Measurements from ENCODE around the gene FIBCD1.

Gene FIBCD1

DNA sequence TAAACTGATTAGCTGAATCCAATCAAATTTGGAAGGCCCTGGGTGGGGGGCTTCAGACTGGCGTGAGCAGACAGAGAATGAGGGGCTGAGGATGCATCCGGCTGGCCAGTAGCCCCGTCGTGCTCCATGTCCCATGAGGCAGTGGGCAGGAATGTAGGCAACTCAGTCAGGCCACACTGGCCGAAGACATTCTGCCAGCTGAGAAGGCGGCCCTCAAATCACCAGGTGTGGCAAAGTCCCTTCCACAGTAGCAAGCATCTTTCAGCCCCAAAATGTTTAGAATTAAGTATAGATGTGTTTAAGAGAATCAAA lies 44.3 kb upstream of the FIBCD1 start:
- DNase-seq (ENCODE audit: low read depth in 1 of 2, low spot score in 1 of 2): no peak
- no peak overlapping the region for H3K27ac ChIP-seq (replicated peaks)
- H3K4me3 ChIP-seq (replicated peaks; ENCODE audit: insufficient read depth, low read length): no peak overlapping the region
- TF ChIP-seq POLR2AphosphoS5 (IDR thresholded peaks at IDR 0.05; ENCODE audit: low read depth) (no peak), GABPA (IDR thresholded peaks at IDR 0.05; ENCODE audit: low read depth) (no peak), SPI1 (IDR thresholded peaks at IDR 0.05; ENCODE audit: borderline replicate concordance, low read depth) (no peak), REST (IDR thresholded peaks at IDR 0.05; ENCODE audit: insufficient replicate concordance, low read depth) (no peak), CTCF (IDR thresholded peaks at IDR 0.05; ENCODE audit: insufficient read depth, low read length) (no peak)
- no peaks in the 10 kb centered on the region for H3K27me3 ChIP-seq (ENCODE audit: insufficient read depth, poor library complexity, severe bottlenecking)

DNA sequence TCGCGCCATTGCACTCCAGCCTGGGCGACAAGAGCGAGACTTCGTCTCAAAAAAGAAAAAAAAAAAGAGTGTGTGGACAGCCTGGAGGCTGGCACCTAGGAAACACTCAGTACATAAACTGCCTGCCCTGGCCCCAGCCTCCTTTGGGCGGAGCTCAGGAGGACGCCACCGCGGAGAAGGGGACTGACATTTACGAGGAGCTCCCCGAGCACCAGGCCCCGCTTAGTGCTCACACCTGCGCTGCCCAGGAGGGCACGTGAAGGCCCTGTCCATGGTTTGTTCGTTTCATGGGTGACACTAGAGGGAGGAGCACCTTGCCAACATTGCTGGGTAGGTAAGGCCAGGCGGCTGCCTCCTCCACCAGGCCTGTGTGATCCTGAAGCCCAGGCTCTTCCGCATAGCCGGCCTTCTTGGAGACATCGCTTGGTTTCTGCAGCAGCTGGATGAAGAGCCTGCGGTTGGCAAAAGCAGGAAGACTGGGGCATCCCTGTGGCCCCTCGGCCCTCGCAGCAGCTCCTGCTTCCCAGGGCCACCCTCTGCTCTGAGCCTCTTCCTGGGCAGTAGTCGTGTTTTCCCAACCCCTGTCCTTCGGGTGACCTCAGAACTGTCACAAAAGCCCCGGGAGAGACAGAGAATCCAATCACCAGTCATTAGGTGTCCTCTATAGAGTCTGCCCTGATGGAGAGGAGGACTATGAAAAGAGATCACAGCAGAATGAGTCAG lies 43.8 kb upstream of the FIBCD1 start:
- no peak overlapping the region for H3K4me3 ChIP-seq (replicated peaks; ENCODE audit: insufficient read depth, low read length)
- DNase-seq (ENCODE audit: low read depth in 1 of 2, low spot score in 1 of 2): no peak
- H3K27ac ChIP-seq (replicated peaks): no peak overlapping the region
- TF ChIP-seq POLR2AphosphoS5 (IDR thresholded peaks at IDR 0.05; ENCODE audit: low read depth): no peak
- TF ChIP-seq SPI1 (IDR thresholded peaks at IDR 0.05; ENCODE audit: borderline replicate concordance, low read depth): no peak
- TF ChIP-seq CTCF (IDR thresholded peaks at IDR 0.05; ENCODE audit: insufficient read depth, low read length): no peak
- TF ChIP-seq REST (IDR thresholded peaks at IDR 0.05; ENCODE audit: insufficient replicate concordance, low read depth): no peak
- TF ChIP-seq GABPA (IDR thresholded peaks at IDR 0.05; ENCODE audit: low read depth): no peak
- no peaks in the 10 kb centered on the region for H3K27me3 ChIP-seq (ENCODE audit: insufficient read depth, poor library complexity, severe bottlenecking)

GRCh38 chr9:130981756-130982137 lies 42.7 kb upstream of the FIBCD1 start:
- H3K27ac ChIP-seq (replicated peaks): no peak overlapping the region
- no peak for TF ChIP-seq GABPA (IDR thresholded peaks at IDR 0.05; ENCODE audit: low read depth)
- TF ChIP-seq CTCF (IDR thresholded peaks at IDR 0.05; ENCODE audit: insufficient read depth, low read length): no peak
- TF ChIP-seq SPI1 (IDR thresholded peaks at IDR 0.05; ENCODE audit: borderline replicate concordance, low read depth): no peak
- no peak for TF ChIP-seq POLR2AphosphoS5 (IDR thresholded peaks at IDR 0.05; ENCODE audit: low read depth)
- TF ChIP-seq REST (IDR thresholded peaks at IDR 0.05; ENCODE audit: insufficient replicate concordance, low read depth): no peak
- H3K27me3 ChIP-seq (ENCODE audit: insufficient read depth, poor library complexity, severe bottlenecking): no peaks in the 10 kb centered on the region
- no peak overlapping the region for H3K4me3 ChIP-seq (replicated peaks; ENCODE audit: insufficient read depth, low read length)
- DNase-seq (ENCODE audit: low read depth in 1 of 2, low spot score in 1 of 2): no peak
